GM10266 (cell line): ENCODE results near the gene DOCK1.

Experiments
- DNase-seq: peaks from one replicate; pipeline ENCODE4 v3.0.0; 2012; ENCODE audit errors: extremely low spot score
- TF ChIP-seq, protein P1 (sequence below): IDR thresholded peaks from 2 replicates; pipeline ENCODE4 v1.5.1; 2012; ENCODE audit warnings: mild to moderate bottlenecking, low read depth; ENCODE audit not compliant: control insufficient read depth, insufficient read depth; ENCODE audit errors: missing control alignments

The DOCK1 gene

DNA sequence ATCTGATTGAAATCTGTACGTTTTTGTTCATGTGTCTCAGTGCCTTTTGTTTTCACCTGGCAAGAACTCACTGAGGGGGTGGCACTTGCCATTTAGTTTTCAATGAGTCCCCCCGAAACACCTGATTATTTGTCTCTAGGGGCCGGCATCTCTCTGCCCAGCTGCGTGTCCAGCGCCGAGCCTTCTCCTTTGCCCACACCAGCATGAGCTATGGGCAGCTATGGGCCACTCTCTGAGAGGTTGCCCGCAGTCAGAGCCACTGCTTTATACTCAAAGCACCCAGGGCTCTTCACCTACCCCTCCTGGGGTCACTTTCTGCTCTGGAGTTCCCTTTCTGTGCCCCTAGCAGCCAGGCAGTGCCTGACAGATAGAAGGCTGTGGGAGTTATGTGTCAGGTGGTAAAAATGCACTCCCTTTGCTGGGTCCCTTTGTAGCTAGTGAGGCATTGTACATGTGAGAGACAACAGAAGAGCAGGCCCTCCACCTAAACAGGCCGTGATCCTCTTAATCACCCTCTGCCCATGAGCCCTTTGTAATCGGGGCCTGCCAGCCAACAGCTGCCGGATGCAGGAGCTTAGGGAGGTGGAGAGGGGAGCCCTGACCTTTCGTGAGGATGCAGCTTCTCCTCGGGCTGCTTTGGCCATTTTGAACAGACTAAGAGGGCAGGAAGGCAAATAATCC lies 510.8 kb downstream of the DOCK1 start:
- DNase-seq: no peak
- TF ChIP-seq, protein P1, sequence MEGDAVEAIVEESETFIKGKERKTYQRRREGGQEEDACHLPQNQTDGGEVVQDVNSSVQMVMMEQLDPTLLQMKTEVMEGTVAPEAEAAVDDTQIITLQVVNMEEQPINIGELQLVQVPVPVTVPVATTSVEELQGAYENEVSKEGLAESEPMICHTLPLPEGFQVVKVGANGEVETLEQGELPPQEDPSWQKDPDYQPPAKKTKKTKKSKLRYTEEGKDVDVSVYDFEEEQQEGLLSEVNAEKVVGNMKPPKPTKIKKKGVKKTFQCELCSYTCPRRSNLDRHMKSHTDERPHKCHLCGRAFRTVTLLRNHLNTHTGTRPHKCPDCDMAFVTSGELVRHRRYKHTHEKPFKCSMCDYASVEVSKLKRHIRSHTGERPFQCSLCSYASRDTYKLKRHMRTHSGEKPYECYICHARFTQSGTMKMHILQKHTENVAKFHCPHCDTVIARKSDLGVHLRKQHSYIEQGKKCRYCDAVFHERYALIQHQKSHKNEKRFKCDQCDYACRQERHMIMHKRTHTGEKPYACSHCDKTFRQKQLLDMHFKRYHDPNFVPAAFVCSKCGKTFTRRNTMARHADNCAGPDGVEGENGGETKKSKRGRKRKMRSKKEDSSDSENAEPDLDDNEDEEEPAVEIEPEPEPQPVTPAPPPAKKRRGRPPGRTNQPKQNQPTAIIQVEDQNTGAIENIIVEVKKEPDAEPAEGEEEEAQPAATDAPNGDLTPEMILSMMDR: no peak

- TF ChIP-seq, protein P1: no peak
- no peak for DNase-seq
These were observed 511.8 kb downstream of the DOCK1 start for GRCh38 chr10:127417031-127417430.

GRCh38 chr10:127417686-127418401 lies 512.6 kb downstream of the DOCK1 start:
- no peak for DNase-seq
- TF ChIP-seq, protein P1: no peak

DNA sequence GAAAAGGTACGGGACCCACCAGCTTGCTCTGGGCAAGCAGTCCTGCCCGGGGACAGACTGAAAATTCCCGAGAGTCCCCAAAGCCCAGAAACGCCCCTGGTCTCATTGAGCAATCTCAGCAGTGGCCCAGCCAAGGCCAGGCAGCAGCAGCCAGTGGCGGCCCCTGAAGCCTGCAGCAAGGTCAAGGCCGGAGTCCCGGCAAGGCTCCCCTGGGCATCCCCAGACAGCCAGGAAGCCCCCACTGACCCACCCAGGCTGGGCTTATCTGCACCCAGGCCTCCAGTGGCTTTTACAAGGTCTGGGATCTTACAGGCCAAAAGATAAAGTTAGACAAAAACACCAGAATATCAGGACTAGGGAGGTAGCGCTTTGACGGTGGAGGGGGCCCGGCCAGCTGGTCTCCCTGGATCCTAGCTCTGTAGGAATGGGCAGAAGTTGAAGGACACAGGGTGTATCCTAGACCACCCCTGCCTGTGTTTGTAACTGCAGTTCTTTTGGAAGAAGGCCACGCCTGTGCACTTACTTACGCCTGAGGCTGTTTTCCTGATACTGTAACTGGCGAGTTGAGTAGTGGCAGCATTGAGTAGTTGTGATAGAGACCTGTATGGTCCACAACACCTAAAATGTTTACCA lies 513.4 kb downstream of the DOCK1 start:
- DNase-seq: no peak
- TF ChIP-seq, protein P1: no peak

- no peak for DNase-seq
- TF ChIP-seq, protein P1: no peak
These were observed 515.0 kb downstream of the DOCK1 start for GRCh38 chr10:127420138-127420684.

DNA sequence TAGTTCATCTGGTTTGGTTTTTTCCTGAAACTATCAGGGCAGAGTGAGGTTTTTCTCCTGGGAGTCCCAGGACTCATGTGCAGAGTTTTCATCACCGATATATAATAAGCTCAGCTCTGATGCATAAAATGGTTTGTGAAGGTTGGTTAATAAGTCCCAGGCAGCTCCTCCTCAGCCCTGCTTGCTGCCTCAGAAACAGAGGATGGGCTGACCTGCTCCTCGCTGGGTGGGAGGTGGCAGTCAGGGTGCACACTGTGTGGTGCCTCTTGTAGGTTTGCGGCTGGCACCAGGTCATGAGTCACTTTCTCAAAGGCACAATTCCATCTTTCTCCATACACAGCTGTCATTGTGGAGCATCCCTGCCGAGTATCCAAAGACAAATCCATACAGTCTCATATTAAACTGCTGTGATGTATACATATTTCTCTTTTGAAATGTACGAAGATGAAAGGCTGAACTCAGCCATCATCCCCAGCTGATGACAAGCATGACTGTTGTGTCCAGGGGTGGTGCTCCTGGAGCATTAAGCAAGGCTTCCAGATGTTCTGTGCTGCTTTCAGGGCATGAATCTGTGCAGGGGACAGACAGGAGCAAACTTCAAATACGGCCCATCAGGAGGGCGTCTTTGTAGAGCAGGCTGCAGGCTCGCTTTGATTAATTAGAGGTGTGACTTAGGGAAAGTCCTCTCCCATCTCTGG lies 518.1 kb downstream of the DOCK1 start:
- DNase-seq: no peak
- TF ChIP-seq, protein P1: no peak
